Neural crest cell (in vitro differentiated cells): ENCODE results near the gene ATP10B. TPM values are rescaled to one million over a fixed set of nuclear protein-coding genes. Genes with fewer than 3 reads are reported as not detected.

Experiments
- DNase-seq: peaks from one replicate; pipeline ENCODE4 v3.0.0; 2021; ENCODE audit warnings: low read depth, mixed read lengths, low spot score
- H3K27ac Mint-ChIP-seq: one replicate; pipeline ENCODE4 v1.8.0; 2021; ENCODE audit warnings: mild to moderate bottlenecking, mixed read lengths; ENCODE audit not compliant: unreplicated experiment
- H3K27me3 Mint-ChIP-seq: 2 replicates; pipeline ENCODE4 v1.8.0; 2021; ENCODE audit warnings: low read depth, mild to moderate bottlenecking, mixed read lengths
- H3K36me3 Mint-ChIP-seq: 2 replicates; pipeline ENCODE4 v1.8.0; 2021; ENCODE audit warnings: low read depth, mild to moderate bottlenecking, mixed read lengths
- H3K4me1 Mint-ChIP-seq: 2 replicates; pipeline ENCODE4 v1.8.0; 2021; ENCODE audit warnings: mixed read lengths
- H3K4me3 Mint-ChIP-seq: one replicate; pipeline ENCODE4 v1.8.0; 2021; ENCODE audit warnings: mild to moderate bottlenecking, mixed read lengths
- H3K9me3 Mint-ChIP-seq: 2 replicates; pipeline ENCODE4 v1.8.0; 2021; ENCODE audit warnings: mixed read lengths
- CTCF ChIP-seq: fragments of 200-600 bp; sonication (generic); conservative IDR thresholded peaks from 2 replicates; pipeline ENCODE4 v1.5.0; 2021; ENCODE audit warnings: antibody characterized with exemption, mild to moderate bottlenecking
- total RNA-seq: library from RNA; stranded (reverse); gene quantifications from 2 replicates; pipeline ENCODE4 v1.2.1, GENCODE V29; 2021

The ATP10B gene
- total RNA-seq, 1 donor from 2014 or later = 10.8 TPM

- no peak overlapping the region for H3K4me3 Mint-ChIP-seq
- no peaks in the 10 kb centered on the region for H3K36me3 Mint-ChIP-seq
- no peaks in the 10 kb centered on the region for H3K9me3 Mint-ChIP-seq
- TF ChIP-seq CTCF = no peak
- H3K27ac Mint-ChIP-seq = no peak overlapping the region
- H3K4me1 Mint-ChIP-seq = no peaks in the 10 kb centered on the region
- H3K27me3 Mint-ChIP-seq = peaks cover 3% of the 10 kb centered on the region
- no peak for DNase-seq
Measured at GRCh38 chr5:160555971-160556631, 295.9 kb downstream of the ATP10B start.

- Mint-ChIP-seq H3K27me3 (peaks cover 3% of the 10 kb centered on the region), H3K4me3 (no peak overlapping the region), H3K36me3 (no peaks in the 10 kb centered on the region), H3K4me1 (no peaks in the 10 kb centered on the region), H3K9me3 (no peaks in the 10 kb centered on the region), H3K27ac (no peak overlapping the region)
- DNase-seq = no peak
- no peak for TF ChIP-seq CTCF
Measured at GRCh38 chr5:160555581-160555970, 296.4 kb downstream of the ATP10B start.

- Mint-ChIP-seq H3K36me3 (no peaks in the 10 kb centered on the region), H3K4me3 (no peak overlapping the region), H3K27me3 (peaks cover 16% of the 10 kb centered on the region), H3K27ac (no peak overlapping the region), H3K9me3 (no peaks in the 10 kb centered on the region), H3K4me1 (no peaks in the 10 kb centered on the region)
- no peak for DNase-seq
- TF ChIP-seq CTCF = no peak
Measured at GRCh38 chr5:160550075-160550474, 301.9 kb downstream of the ATP10B start.

GRCh38 chr5:160548949-160549645, 302.9 kb downstream of the ATP10B start:
- DNase-seq = no peak
- H3K4me1 Mint-ChIP-seq = no peaks in the 10 kb centered on the region
- TF ChIP-seq CTCF = no peak
- H3K27ac Mint-ChIP-seq = no peak overlapping the region
- no peaks in the 10 kb centered on the region for H3K36me3 Mint-ChIP-seq
- H3K4me3 Mint-ChIP-seq = no peak overlapping the region
- H3K27me3 Mint-ChIP-seq = peaks cover 21% of the 10 kb centered on the region
- no peaks in the 10 kb centered on the region for H3K9me3 Mint-ChIP-seq

GRCh38 chr5:160547872-160548271, 304.1 kb downstream of the ATP10B start:
- H3K4me3 Mint-ChIP-seq = no peak overlapping the region
- TF ChIP-seq CTCF = no peak
- peaks cover 24% of the 10 kb centered on the region for H3K27me3 Mint-ChIP-seq
- no peak overlapping the region for H3K27ac Mint-ChIP-seq
- no peak for DNase-seq
- H3K9me3 Mint-ChIP-seq = peaks cover 3% of the 10 kb centered on the region
- no peaks in the 10 kb centered on the region for H3K4me1 Mint-ChIP-seq
- no peaks in the 10 kb centered on the region for H3K36me3 Mint-ChIP-seq
